Bronchial epithelial cell (primary cell): ENCODE results near the gene SCYGR2. TPM values are rescaled to one million over a fixed set of nuclear protein-coding genes. Genes with fewer than 3 reads are reported as not detected.

Source experiments
- DNase-seq: peaks from one replicate; pipeline ENCODE4 v3.0.0-alpha.2; 2010; ENCODE audit warnings: low read depth
- FAIRE-seq: peaks from 2 replicates; lab custom pipeline; 2011; peaks lifted over from hg19 to GRCh38; lab: Jason Lieb, UNC
- H3K27me3 ChIP-seq: 2 replicates; pipeline ENCODE4 v1.5.1; 2011; ENCODE audit warnings: low read length; ENCODE audit not compliant: control insufficient read depth, insufficient read depth
- H3K36me3 ChIP-seq: 2 replicates; pipeline ENCODE4 v1.5.1; 2011; ENCODE audit warnings: low read length; ENCODE audit not compliant: control insufficient read depth, insufficient read depth
- H3K4me3 ChIP-seq: 2 replicates; pipeline ENCODE4 v1.5.1; 2011; ENCODE audit warnings: mild to moderate bottlenecking, low read depth, low read length, control low read depth
- total RNA-seq: library from RNA; depleted of rRNA; stranded (reverse); fragments of >200 nt; gene quantifications from 2 replicates; pipeline ENCODE4 v1.2.1, GENCODE V29; 2014
- TF ChIP-seq, protein P1 (sequence below): IDR thresholded peaks from 2 replicates; pipeline ENCODE4 v1.5.1; 2011; ENCODE audit warnings: mild to moderate bottlenecking, moderate library complexity, low read length, control low read depth, inconsistent platforms; ENCODE audit not compliant: insufficient read depth, severe bottlenecking

The SCYGR2 gene
- total RNA-seq, 1 donor from 2014 or later = not detected

- H3K27me3 ChIP-seq = no peaks in the 10 kb centered on the region
- TF ChIP-seq, protein P1, sequence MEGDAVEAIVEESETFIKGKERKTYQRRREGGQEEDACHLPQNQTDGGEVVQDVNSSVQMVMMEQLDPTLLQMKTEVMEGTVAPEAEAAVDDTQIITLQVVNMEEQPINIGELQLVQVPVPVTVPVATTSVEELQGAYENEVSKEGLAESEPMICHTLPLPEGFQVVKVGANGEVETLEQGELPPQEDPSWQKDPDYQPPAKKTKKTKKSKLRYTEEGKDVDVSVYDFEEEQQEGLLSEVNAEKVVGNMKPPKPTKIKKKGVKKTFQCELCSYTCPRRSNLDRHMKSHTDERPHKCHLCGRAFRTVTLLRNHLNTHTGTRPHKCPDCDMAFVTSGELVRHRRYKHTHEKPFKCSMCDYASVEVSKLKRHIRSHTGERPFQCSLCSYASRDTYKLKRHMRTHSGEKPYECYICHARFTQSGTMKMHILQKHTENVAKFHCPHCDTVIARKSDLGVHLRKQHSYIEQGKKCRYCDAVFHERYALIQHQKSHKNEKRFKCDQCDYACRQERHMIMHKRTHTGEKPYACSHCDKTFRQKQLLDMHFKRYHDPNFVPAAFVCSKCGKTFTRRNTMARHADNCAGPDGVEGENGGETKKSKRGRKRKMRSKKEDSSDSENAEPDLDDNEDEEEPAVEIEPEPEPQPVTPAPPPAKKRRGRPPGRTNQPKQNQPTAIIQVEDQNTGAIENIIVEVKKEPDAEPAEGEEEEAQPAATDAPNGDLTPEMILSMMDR = no peak
- FAIRE-seq = no peak
Measured at GRCh38 chr2:227570615-227571014, 28.1 kb upstream of the SCYGR2 start.

GRCh38 chr2:227576110-227576509 lies 22.6 kb upstream of the SCYGR2 start:
- TF ChIP-seq, protein P1 = no peak
- Histone ChIP-seq H3K27me3 (no peaks in the 10 kb centered on the region), H3K4me3 (no peak overlapping the region), H3K36me3 (no peaks in the 10 kb centered on the region)
- FAIRE-seq = no peak
- DNase-seq = peak; percentile 12

More at GRCh38 chr2:227570615-227571014, 28.1 kb upstream of the SCYGR2 start:
- no peak for DNase-seq
- H3K4me3 ChIP-seq = no peak overlapping the region
- no peaks in the 10 kb centered on the region for H3K36me3 ChIP-seq

DNA sequence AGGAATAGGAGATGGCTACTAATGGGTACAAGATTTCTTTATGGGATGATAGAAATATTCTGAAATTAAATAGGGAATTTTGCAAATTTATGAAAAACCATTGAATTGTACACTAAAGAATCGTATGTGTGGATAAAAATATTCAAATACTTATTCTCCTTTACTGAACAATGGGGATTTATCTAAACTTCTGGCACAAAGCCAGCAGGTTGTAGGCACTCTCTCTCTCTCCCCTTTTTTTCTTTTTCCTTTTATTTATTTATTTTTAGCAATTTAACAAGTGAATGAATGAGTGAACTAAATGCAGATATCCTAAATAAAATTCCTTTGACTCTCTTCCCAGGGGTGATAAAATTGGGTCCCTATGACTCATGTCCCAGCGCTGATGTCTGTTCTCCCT lies 21.9 kb upstream of the SCYGR2 start:
- TF ChIP-seq, protein P1 = no peak
- no peak for DNase-seq
- no peak for FAIRE-seq
- no peaks in the 10 kb centered on the region for H3K27me3 ChIP-seq
- H3K4me3 ChIP-seq = no peak overlapping the region
- H3K36me3 ChIP-seq = no peaks in the 10 kb centered on the region

- Histone ChIP-seq H3K27me3 (no peaks in the 10 kb centered on the region), H3K36me3 (no peaks in the 10 kb centered on the region), H3K4me3 (no peak overlapping the region)
- TF ChIP-seq, protein P1 = no peak
- FAIRE-seq (no peak), DNase-seq (no peak)
Measured at GRCh38 chr2:227577555-227577954, 21.1 kb upstream of the SCYGR2 start.

DNA sequence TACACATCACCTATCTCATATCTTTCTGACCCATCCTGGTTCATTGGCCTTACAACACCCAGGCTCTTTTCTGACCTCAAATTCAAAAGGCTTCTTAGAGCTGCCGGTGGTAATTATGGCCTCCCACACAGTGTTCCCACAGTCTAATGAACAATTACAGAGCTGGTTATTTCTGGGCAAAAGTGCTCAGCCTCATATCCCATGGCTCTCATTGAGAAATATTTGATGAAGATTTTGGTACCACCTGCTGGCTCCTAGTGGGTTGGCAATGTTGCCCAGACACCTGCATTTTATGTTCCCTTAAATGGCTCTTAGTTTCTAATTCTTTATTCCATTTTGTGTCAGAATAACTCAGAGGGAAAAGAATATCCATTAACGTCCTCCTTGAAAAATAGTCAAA lies 20.1 kb upstream of the SCYGR2 start:
- Histone ChIP-seq H3K27me3 (no peaks in the 10 kb centered on the region), H3K36me3 (no peaks in the 10 kb centered on the region), H3K4me3 (no peak overlapping the region)
- FAIRE-seq (no peak), DNase-seq (no peak)
- TF ChIP-seq, protein P1 = no peak

- Histone ChIP-seq H3K4me3 (no peak overlapping the region), H3K27me3 (no peaks in the 10 kb centered on the region), H3K36me3 (no peaks in the 10 kb centered on the region)
- FAIRE-seq = no peak
- TF ChIP-seq, protein P1 = no peak
- DNase-seq = no peak
Measured at GRCh38 chr2:227579791-227580190, 18.9 kb upstream of the SCYGR2 start.
